GM13976 (cell line): Measurements from ENCODE around the gene C17orf67.

Experiments
- DNase-seq: peaks from one replicate; pipeline ENCODE4 v3.0.0; 2012; ENCODE audit warnings: low spot score
- in situ Hi-C: fragments of 300-500 bp; cut with MboI; formaldehyde crosslinking; loops from one replicate; pipeline ENCODE4 v1.12.0; 2022; ENCODE audit warnings: low sequenced_read_pairs, mixed read lengths, inconsistent platforms; ENCODE audit not compliant: unreplicated experiment
- TF ChIP-seq, protein P1 (sequence below): IDR thresholded peaks from 2 replicates; pipeline ENCODE4 v1.5.1; 2012; ENCODE audit warnings: borderline replicate concordance, mild to moderate bottlenecking; ENCODE audit not compliant: insufficient read depth; ENCODE audit errors: extremely low read depth, missing control alignments, control extremely low read depth

Gene C17orf67

DNA sequence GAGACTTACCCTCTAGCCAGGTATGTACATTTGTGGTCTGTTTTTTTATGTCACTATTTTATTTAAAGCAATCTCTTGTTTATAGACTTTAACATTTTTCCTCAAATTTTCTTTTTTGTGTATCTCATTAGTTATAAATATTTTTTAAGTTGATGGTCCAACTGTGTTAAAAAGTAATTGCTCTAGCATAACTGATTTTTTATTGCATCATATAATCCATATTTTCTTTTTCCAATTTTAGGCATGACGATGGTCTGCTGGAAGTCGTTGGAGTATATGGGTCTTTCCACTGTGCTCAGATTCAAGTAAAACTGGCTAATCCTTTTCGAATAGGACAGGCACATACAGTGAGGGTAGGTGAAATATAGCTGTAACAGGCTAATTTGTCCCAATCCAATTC is 28.2 kb upstream of the C17orf67 start:
- in situ Hi-C loops = no loop called here
- no peak for DNase-seq
- TF ChIP-seq, protein P1, sequence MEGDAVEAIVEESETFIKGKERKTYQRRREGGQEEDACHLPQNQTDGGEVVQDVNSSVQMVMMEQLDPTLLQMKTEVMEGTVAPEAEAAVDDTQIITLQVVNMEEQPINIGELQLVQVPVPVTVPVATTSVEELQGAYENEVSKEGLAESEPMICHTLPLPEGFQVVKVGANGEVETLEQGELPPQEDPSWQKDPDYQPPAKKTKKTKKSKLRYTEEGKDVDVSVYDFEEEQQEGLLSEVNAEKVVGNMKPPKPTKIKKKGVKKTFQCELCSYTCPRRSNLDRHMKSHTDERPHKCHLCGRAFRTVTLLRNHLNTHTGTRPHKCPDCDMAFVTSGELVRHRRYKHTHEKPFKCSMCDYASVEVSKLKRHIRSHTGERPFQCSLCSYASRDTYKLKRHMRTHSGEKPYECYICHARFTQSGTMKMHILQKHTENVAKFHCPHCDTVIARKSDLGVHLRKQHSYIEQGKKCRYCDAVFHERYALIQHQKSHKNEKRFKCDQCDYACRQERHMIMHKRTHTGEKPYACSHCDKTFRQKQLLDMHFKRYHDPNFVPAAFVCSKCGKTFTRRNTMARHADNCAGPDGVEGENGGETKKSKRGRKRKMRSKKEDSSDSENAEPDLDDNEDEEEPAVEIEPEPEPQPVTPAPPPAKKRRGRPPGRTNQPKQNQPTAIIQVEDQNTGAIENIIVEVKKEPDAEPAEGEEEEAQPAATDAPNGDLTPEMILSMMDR = no peak

DNA sequence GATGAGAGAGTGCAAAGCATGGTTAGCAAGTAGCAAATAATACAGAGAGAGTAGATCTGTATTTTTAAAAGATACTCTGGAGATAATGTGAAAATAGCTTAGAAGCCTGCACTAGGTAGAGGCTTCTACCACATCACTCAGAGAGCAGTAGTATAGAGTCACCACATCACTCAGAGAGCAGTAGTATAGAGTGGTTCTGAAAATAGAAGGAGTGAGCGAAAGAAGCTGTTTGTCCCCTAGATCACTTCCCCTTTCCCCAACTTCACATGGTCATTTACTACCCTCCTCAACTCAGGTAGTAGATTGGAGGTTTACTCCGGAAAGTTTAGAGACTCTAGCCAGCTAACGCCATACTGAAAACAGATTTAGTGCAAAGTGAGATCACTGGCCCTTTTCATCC is 17.3 kb upstream of the C17orf67 start:
- TF ChIP-seq, protein P1 = no peak
- in situ Hi-C loops = no loop called here
- no peak for DNase-seq

DNA sequence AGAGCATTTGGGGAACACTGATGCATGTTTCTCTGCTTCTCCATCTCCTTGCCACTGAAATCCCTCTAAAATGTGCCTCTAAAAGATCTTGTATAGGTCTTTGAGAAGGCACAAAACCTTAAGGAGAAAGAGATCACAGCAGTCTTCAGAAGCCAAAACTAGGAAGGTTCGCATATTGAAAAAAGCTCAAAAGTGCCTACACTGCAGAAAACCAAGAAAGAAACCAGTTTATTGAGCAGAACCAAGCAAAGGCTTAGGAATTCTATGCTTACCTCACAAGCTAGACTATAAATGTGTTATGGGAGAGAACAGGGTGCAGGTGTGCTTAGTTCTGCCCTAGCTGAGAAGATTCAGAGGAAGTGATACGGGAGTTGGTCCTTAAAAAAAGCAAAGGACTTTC is 16.9 kb upstream of the C17orf67 start:
- in situ Hi-C loops = no loop called here
- no peak for DNase-seq
- TF ChIP-seq, protein P1 = no peak

DNA sequence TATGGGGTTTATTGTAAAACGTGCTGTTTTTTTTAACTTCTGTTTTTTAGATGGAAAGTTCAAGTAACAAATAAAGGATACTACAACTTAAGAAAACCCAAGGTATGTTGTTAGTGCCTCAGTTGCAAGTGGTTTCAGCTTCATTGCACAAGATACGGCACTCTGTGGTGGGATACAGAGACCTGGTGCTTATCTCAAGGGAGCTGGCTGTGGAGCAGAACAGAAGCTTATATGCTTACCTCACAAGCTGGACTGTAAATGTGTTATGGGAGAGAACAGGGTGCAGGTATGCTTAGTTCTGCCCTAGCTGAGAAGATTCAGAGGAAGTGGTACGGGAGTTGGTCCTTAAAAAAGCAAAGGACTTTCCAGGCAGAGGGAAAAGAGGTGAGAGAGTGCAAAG is 15.4 kb upstream of the C17orf67 start:
- in situ Hi-C loops = no loop called here
- no peak for DNase-seq
- TF ChIP-seq, protein P1 = no peak

DNA sequence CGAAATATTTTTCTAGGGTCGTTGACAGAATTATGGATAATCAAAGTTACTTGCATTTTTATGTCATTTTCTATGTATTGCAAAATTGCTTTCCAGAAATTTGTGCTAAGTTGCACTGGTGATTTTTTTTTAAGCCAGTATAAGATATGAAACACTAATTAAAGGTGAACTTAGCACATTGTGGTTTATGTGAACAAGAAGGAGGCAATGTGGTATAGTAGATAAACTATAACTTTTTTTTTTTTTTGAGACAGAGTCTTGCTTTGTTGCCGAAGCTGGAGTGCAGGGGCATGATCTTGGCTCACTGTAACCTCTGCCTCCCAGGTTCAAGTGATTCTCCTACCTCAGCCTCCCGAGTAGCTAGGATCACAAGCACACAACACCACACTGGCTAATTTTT is 13.4 kb upstream of the C17orf67 start:
- TF ChIP-seq, protein P1 = no peak
- in situ Hi-C loops = no loop called here
- DNase-seq = no peak

DNA sequence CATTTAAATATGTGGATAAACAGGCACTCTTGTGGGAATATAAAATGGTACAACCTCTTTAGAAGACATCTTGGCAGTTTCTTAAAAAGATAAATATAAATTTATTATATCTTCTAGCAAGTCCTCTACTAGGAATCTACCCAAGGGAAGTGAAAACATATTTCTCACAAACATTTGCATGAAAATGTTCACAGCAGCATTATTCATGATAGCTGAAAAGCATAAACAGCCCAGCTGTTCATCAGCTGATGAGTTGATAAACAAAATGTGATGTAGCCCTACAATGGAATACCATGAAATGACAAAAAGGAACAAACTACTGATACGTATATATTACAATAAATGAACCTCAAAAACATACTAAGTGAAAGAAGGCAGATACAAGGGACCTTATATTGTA is 12.2 kb upstream of the C17orf67 start:
- no peak for DNase-seq
- in situ Hi-C loops = no loop called here

More for the DNA sequence above, 12.2 kb upstream of the C17orf67 start:
- TF ChIP-seq, protein P1 = no peak
